IMR-90 (cell line): ENCODE measurements around the gene TPPP. TPM values are rescaled to one million over a fixed set of nuclear protein-coding genes. Genes with fewer than 3 reads are reported as not detected.

Experiments used
- ATAC-seq: fragments of 200-7000 bp; cut with Tn5 transposase; 2 replicates; pipeline ENCODE4 v1.9.1; 2020; ENCODE audit warnings: low read depth, mild to moderate bottlenecking, moderate library complexity
- BruUV-seq: library from RNA; stranded (reverse); fragments of 400-500 nt; replicated peaks from 2 replicates; lab custom pipeline; 2021; lab: Mats Ljungman, UMichigan
- CTCF ChIA-PET: fragments of 300-600 bp; formaldehyde crosslinking; extraction: SDS; loops from one replicate; lab custom pipeline; 2021; ENCODE audit warnings: antibody characterized with exemption; lab: Yijun Ruan, JAX
- POLR2A ChIA-PET: fragments of 300-600 bp; sonication (Branson Sonifier 250); formaldehyde crosslinking; loops from one replicate; lab custom pipeline; 2022; ENCODE audit warnings: antibody characterized with exemption; ENCODE audit not compliant: unreplicated experiment; lab: Charles Lee
- DNase-seq: peaks from one replicate; pipeline ENCODE4 v3.0.0; 2013
- H2AFZ ChIP-seq: replicated peaks from 2 replicates; pipeline ENCODE3; 2013; ENCODE audit warnings: low read length, mild to moderate bottlenecking; ENCODE audit not compliant: poor library complexity
- H2AK5ac ChIP-seq: 2 replicates; pipeline ENCODE4 v1.6.1; 2013; ENCODE audit warnings: low read depth, low read length, inconsistent platforms
- H2AK9ac ChIP-seq: replicated peaks from 2 replicates; pipeline ENCODE3; 2013; ENCODE audit warnings: mild to moderate bottlenecking, low read depth, low read length, moderate library complexity; ENCODE audit not compliant: poor library complexity
- H2BK120ac ChIP-seq: 2 replicates; pipeline ENCODE4 v1.6.1; 2013; ENCODE audit warnings: low read depth, low read length, inconsistent platforms
- H2BK15ac ChIP-seq: 3 replicates; pipeline ENCODE4 v1.6.1; 2013; ENCODE audit warnings: low read depth, low read length, inconsistent platforms
- H2BK20ac ChIP-seq: 2 replicates; pipeline ENCODE4 v1.6.1; 2013; ENCODE audit warnings: low read depth, mild to moderate bottlenecking, inconsistent platforms, low read length, moderate library complexity
- H2BK5ac ChIP-seq: 2 replicates; pipeline ENCODE4 v1.6.1; 2013; ENCODE audit warnings: mild to moderate bottlenecking, low read depth, low read length, inconsistent platforms; ENCODE audit not compliant: poor library complexity, severe bottlenecking
- H3K14ac ChIP-seq: replicated peaks from 2 replicates; pipeline ENCODE4 v1.6.1; 2013; ENCODE audit warnings: low read depth, low read length, inconsistent platforms
- H3K18ac ChIP-seq: 2 replicates; pipeline ENCODE4 v1.6.1; 2013; ENCODE audit warnings: low read depth, low read length, control low read depth
- H3K23ac ChIP-seq: 2 replicates; pipeline ENCODE4 v1.6.1; 2013; ENCODE audit warnings: low read depth, low read length, inconsistent platforms
- H3K27ac ChIP-seq: 2 replicates; pipeline ENCODE4 v1.5.1; 2013; ENCODE audit warnings: mild to moderate bottlenecking, control low read depth, low read length; ENCODE audit not compliant: insufficient read depth
- H3K27me3 ChIP-seq: 2 replicates; pipeline ENCODE4 v1.6.1; 2013; ENCODE audit warnings: low read length; ENCODE audit not compliant: control insufficient read depth, insufficient read depth
- H3K36me3 ChIP-seq: 2 replicates; pipeline ENCODE4 v1.6.1; 2013; ENCODE audit warnings: low read length, mixed read lengths; ENCODE audit not compliant: control insufficient read depth, insufficient read depth
- H3K4ac ChIP-seq: 2 replicates; pipeline ENCODE4 v1.6.1; 2013; ENCODE audit warnings: low read depth, low read length, inconsistent platforms
- H3K4me1 ChIP-seq: 2 replicates; pipeline ENCODE4 v1.6.1; 2013; ENCODE audit warnings: low read length, mixed read lengths; ENCODE audit not compliant: control insufficient read depth, insufficient read depth
- H3K4me2 ChIP-seq: 2 replicates; pipeline ENCODE4 v1.6.1; 2013; ENCODE audit warnings: low read depth, mild to moderate bottlenecking, control low read depth, low read length, moderate library complexity
- H3K4me3 ChIP-seq: 2 replicates; pipeline ENCODE4 v1.5.1; 2013; ENCODE audit warnings: low read depth, mild to moderate bottlenecking, control low read depth, low read length, moderate library complexity; ENCODE audit not compliant: insufficient read depth
- H3K56ac ChIP-seq: 2 replicates; pipeline ENCODE4 v1.6.1; 2013; ENCODE audit warnings: low read length, inconsistent platforms; ENCODE audit not compliant: insufficient read depth; ENCODE audit errors: extremely low read depth
- H3K79me1 ChIP-seq, 2 experiments: 2 replicates each; pipeline ENCODE4 v1.6.1; 2013; ENCODE audit warnings: low read length in 2 of 2, inconsistent platforms in 1 of 2, low read depth in 1 of 2
- H3K9ac ChIP-seq: 2 replicates; pipeline ENCODE4 v1.6.1; 2013; ENCODE audit warnings: low read depth, low read length, control low read depth
- H3K9me1 ChIP-seq: 2 replicates; pipeline ENCODE4 v1.6.1; 2013; ENCODE audit warnings: low read length, inconsistent platforms; ENCODE audit not compliant: insufficient read depth
- H3K9me3 ChIP-seq: 2 replicates; pipeline ENCODE4 v1.6.1; 2013; ENCODE audit warnings: low read length; ENCODE audit not compliant: control insufficient read depth, insufficient read depth
- H4K20me1 ChIP-seq: 2 replicates; pipeline ENCODE4 v1.6.1; 2013; ENCODE audit warnings: low read length, inconsistent platforms; ENCODE audit not compliant: insufficient read depth
- H4K5ac ChIP-seq: 2 replicates; pipeline ENCODE4 v1.6.1; 2013; ENCODE audit warnings: mild to moderate bottlenecking, low read depth, low read length, control low read depth
- H4K8ac ChIP-seq, 2 experiments: 2 replicates each; pipeline ENCODE4 v1.6.1; 2013; ENCODE audit warnings: low read depth in 2 of 2, low read length in 2 of 2, control low read depth in 1 of 2, inconsistent platforms in 1 of 2
- H4K91ac ChIP-seq: 2 replicates; pipeline ENCODE4 v1.6.1; 2013; ENCODE audit warnings: low read depth, low read length, inconsistent platforms; ENCODE audit not compliant: insufficient read depth
- CEBPB ChIP-seq: IDR thresholded peaks from 2 replicates; pipeline ENCODE4 v1.6.1; 2012; ENCODE audit warnings: low read depth, low read length, improper control_type of control experiment
- MAFK ChIP-seq: IDR thresholded peaks from 2 replicates; pipeline ENCODE4 v1.6.1; 2012; ENCODE audit warnings: low read depth, low read length, improper control_type of control experiment
- POLR2A ChIP-seq: IDR thresholded peaks from 2 replicates; pipeline ENCODE4 v1.6.1; 2012; ENCODE audit warnings: mild to moderate bottlenecking, low read depth, low read length
- RCOR1 ChIP-seq: IDR thresholded peaks from 2 replicates; pipeline ENCODE4 v1.6.1; 2012; ENCODE audit warnings: mild to moderate bottlenecking, low read length, improper control_type of control experiment; ENCODE audit not compliant: insufficient replicate concordance
- WGBS, 2 experiments: methylation state at CpG; one replicate each; pipeline versions ENCODE4 v1.1.5 to v1.1.7; 2013; ENCODE audit warnings: missing lambda C conversion rate in 2 of 2; ENCODE audit not compliant: insufficient read length in 1 of 2; ENCODE audit errors: extremely low coverage in 2 of 2; 5-methylcytosine and 5-hydroxymethylcytosine counted together
- dilution Hi-C: fragments of 300-500 bp; cut with HindIII; formaldehyde crosslinking; loops from one replicate; pipeline ENCODE4 v1.14.3; 2018; ENCODE audit warnings: low sequenced_read_pairs; ENCODE audit not compliant: unreplicated experiment
- in situ Hi-C: fragments of 300-500 bp; cut with MboI; formaldehyde crosslinking; loops from 3 replicates; pipeline ENCODE4 v1.14.3; 2019; ENCODE audit warnings: low sequenced_read_pairs, inconsistent platforms, mixed read lengths
- intact Hi-C: fragments of 100-400 bp; cut with micrococcal nuclease; formaldehyde crosslinking; loops from 2 replicates; pipeline ENCODE4 v1.10.0; 2022
- polyA plus RNA-seq, 3 experiments: library from polyadenylated mRNA; depleted of rRNA; stranded (reverse); fragments of >200 nt; gene quantifications; 2 replicates each; pipeline ENCODE4 v1.2.3, GENCODE V29; 2012; ENCODE audit warnings: low replicate concordance in 1 of 3
- total RNA-seq: library from RNA; depleted of rRNA; stranded (reverse); fragments of >200 nt; gene quantifications from 2 replicates; pipeline ENCODE4 v1.2.3, GENCODE V29; 2012
- TF ChIP-seq, protein P1 (sequence below): conservative IDR thresholded peaks from 2 replicates; pipeline ENCODE4 v1.5.1; 2012; ENCODE audit warnings: mild to moderate bottlenecking, low read depth, low read length, improper control_type of control experiment

TPPP gene
- total and polyA plus RNA-seq, 2 of the 4 experiments (the other 2 are of a cell fraction), result under 0.01 to 0.07 TPM

DNA sequence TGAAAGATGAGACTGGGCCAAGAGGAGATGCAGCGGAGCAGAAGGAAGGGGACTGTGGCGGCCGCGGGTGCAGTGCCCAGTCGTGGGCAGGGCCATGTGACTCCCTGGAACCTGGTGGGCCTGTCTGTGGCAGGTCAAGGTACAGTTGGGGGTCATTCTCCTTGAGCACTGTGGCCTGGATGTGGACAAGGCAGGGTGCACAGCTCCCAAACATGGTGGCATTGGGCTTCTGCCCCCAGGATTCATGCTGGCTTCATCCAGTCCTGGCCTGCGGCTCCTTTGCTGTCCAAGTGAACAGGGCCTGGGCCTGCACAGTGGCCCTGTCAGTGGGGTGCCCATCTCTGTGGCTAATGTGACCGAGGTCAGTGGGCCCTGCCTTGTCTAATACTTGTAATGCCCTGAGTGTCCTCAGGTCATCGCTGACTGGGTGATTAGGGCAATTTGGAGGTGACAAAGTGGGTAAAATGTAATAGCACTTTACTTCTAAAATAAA lies 41.1 kb downstream of the TPPP start:
- Histone ChIP-seq H3K18ac (no peak overlapping the region), H3K9ac (no peak overlapping the region), H4K8ac (no peak overlapping the region), H3K14ac (no peak overlapping the region), H2BK120ac (no peak overlapping the region), H3K56ac (no peak overlapping the region), H3K4ac (no peak overlapping the region), H4K5ac (no peak overlapping the region), H2BK15ac (no peak overlapping the region), H3K4me3 (no peak overlapping the region), H3K27ac (no peak overlapping the region), H3K4me1 (no peaks in the 10 kb centered on the region), H3K9me3 (no peaks in the 10 kb centered on the region), H4K91ac (no peak overlapping the region), H3K27me3 (no peaks in the 10 kb centered on the region), H4K20me1 (no peaks in the 10 kb centered on the region), H2AK9ac (no peak overlapping the region), H2BK5ac (no peak overlapping the region), H2AFZ (no peak overlapping the region), H3K4me2 (no peak overlapping the region), H3K9me1 (peaks cover 6% of the 10 kb centered on the region), H3K79me1 (no peaks in the 10 kb centered on the region; a peak in 1 of 4 replicates), H2AK5ac (no peak overlapping the region), H3K23ac (no peak overlapping the region), H2BK20ac (no peak overlapping the region), H3K36me3 (peaks cover 6% of the 10 kb centered on the region)
- ChIA-PET POLR2A (no interaction called here), CTCF (no interaction called here)
- 100% methylated on average over 1 of the region's 8 CpGs; no CpG with 5 or more reads in 1 of the 2 experiments for WGBS, 2 experiments
- dilution Hi-C loops (no loop called here), in situ Hi-C loops (no loop called here), intact Hi-C loops (no loop called here)
- no peak for ATAC-seq
- no TSS peak for BruUV-seq
- DNase-seq, result no peak
- TF ChIP-seq RCOR1, result no peak
- TF ChIP-seq MAFK, result no peak
- no peak for TF ChIP-seq POLR2A
- no peak for TF ChIP-seq CEBPB
- TF ChIP-seq, protein P1, sequence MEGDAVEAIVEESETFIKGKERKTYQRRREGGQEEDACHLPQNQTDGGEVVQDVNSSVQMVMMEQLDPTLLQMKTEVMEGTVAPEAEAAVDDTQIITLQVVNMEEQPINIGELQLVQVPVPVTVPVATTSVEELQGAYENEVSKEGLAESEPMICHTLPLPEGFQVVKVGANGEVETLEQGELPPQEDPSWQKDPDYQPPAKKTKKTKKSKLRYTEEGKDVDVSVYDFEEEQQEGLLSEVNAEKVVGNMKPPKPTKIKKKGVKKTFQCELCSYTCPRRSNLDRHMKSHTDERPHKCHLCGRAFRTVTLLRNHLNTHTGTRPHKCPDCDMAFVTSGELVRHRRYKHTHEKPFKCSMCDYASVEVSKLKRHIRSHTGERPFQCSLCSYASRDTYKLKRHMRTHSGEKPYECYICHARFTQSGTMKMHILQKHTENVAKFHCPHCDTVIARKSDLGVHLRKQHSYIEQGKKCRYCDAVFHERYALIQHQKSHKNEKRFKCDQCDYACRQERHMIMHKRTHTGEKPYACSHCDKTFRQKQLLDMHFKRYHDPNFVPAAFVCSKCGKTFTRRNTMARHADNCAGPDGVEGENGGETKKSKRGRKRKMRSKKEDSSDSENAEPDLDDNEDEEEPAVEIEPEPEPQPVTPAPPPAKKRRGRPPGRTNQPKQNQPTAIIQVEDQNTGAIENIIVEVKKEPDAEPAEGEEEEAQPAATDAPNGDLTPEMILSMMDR, result no peak
